ACC112 (cell line): ENCODE measurements around the gene PPP1R7.

Source experiments
- H2AFZ ChIP-seq: fragments of 200-600 bp; sonication (generic); one replicate; pipeline ENCODE4 v1.6.0; 2017; ENCODE audit warnings: antibody characterized with exemption, low read length; ENCODE audit not compliant: unreplicated experiment
- H3K27ac ChIP-seq: fragments of 200-600 bp; sonication (generic); 2 replicates; pipeline ENCODE4 v1.5.1; 2014; ENCODE audit warnings: low read depth, mild to moderate bottlenecking, antibody characterized with exemption, low read length, moderate library complexity
- H3K27me3 ChIP-seq: fragments of 200-600 bp; sonication (generic); 2 replicates; pipeline ENCODE4 v1.6.1; 2014; ENCODE audit warnings: mild to moderate bottlenecking, antibody characterized with exemption, low read length, moderate library complexity, mixed read lengths; ENCODE audit not compliant: insufficient read depth
- H3K36me3 ChIP-seq: fragments of 200-600 bp; sonication (generic); 2 replicates; pipeline ENCODE4 v1.6.1; 2016; ENCODE audit warnings: mild to moderate bottlenecking, antibody characterized with exemption, low read length, moderate library complexity, mixed read lengths; ENCODE audit not compliant: insufficient read depth
- H3K4me1 ChIP-seq: fragments of 200-600 bp; sonication (generic); one replicate; pipeline ENCODE4 v1.6.1; 2016; ENCODE audit warnings: low read length, mixed read lengths; ENCODE audit not compliant: insufficient read depth, unreplicated experiment, control insufficient read depth
- H3K4me3 ChIP-seq: fragments of 200-600 bp; sonication (generic); 2 replicates; pipeline ENCODE4 v1.5.1; 2014; ENCODE audit warnings: mild to moderate bottlenecking, low read depth, low read length
- H3K79me2 ChIP-seq: fragments of 200-600 bp; sonication (generic); one replicate; pipeline ENCODE4 v1.6.0; 2016; ENCODE audit warnings: low read length; ENCODE audit not compliant: control insufficient read depth, unreplicated experiment, insufficient read depth

PPP1R7 gene

GRCh38 chr2:241110607-241111439 is 39.4 kb upstream of the PPP1R7 start:
- H2AFZ ChIP-seq, result no peak overlapping the region
- H3K27me3 ChIP-seq, result no peaks in the 10 kb centered on the region
- no peaks in the 10 kb centered on the region for H3K36me3 ChIP-seq
- no peaks in the 10 kb centered on the region for H3K4me1 ChIP-seq
- H3K4me3 ChIP-seq, result no peak overlapping the region
- H3K79me2 ChIP-seq, result no peaks in the 10 kb centered on the region
- H3K27ac ChIP-seq, result no peak overlapping the region

DNA sequence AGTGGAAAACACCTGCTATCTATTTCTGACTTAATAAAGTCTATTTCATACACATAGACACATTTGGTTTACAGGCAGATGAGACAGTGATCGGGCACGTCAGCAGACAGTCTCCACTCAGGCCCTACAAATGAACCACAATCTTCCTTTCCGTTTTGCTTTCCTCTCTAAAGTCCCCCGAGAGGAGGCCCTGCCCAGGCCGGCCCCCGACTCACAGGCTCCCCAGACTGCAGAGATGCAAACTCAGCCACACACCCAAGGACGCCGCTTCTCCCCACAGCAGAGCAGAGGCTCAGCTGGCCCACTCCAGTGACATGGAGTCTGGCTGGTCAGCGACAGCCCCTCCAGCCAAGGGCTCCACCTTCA is 38.8 kb upstream of the PPP1R7 start:
- no peaks in the 10 kb centered on the region for H3K79me2 ChIP-seq
- no peak overlapping the region for H3K4me3 ChIP-seq
- no peaks in the 10 kb centered on the region for H3K27me3 ChIP-seq
- no peak overlapping the region for H2AFZ ChIP-seq
- no peaks in the 10 kb centered on the region for H3K36me3 ChIP-seq
- H3K4me1 ChIP-seq, result no peaks in the 10 kb centered on the region
- H3K27ac ChIP-seq, result no peak overlapping the region

- Histone ChIP-seq H3K4me1 (no peaks in the 10 kb centered on the region), H3K4me3 (no peak overlapping the region), H3K79me2 (no peaks in the 10 kb centered on the region), H3K27me3 (no peaks in the 10 kb centered on the region), H3K27ac (no peak overlapping the region), H3K36me3 (no peaks in the 10 kb centered on the region), H2AFZ (no peak overlapping the region)
Measured at GRCh38 chr2:241112046-241112445, 38.2 kb upstream of the PPP1R7 start.

- H3K27me3 ChIP-seq, result no peaks in the 10 kb centered on the region
- no peak overlapping the region for H3K4me3 ChIP-seq
- no peak overlapping the region for H3K27ac ChIP-seq
- H3K4me1 ChIP-seq, result no peaks in the 10 kb centered on the region
- no peak overlapping the region for H2AFZ ChIP-seq
- no peaks in the 10 kb centered on the region for H3K79me2 ChIP-seq
- H3K36me3 ChIP-seq, result no peaks in the 10 kb centered on the region
Measured at GRCh38 chr2:241112592-241112991, 37.7 kb upstream of the PPP1R7 start.

- no peaks in the 10 kb centered on the region for H3K4me1 ChIP-seq
- H3K4me3 ChIP-seq, result no peak overlapping the region
- H2AFZ ChIP-seq, result no peak overlapping the region
- H3K27me3 ChIP-seq, result no peaks in the 10 kb centered on the region
- no peaks in the 10 kb centered on the region for H3K79me2 ChIP-seq
- no peak overlapping the region for H3K27ac ChIP-seq
- no peaks in the 10 kb centered on the region for H3K36me3 ChIP-seq
Measured at GRCh38 chr2:241114836-241115235, 35.4 kb upstream of the PPP1R7 start.

GRCh38 chr2:241115361-241115760 is 34.9 kb upstream of the PPP1R7 start:
- no peaks in the 10 kb centered on the region for H3K36me3 ChIP-seq
- H3K27me3 ChIP-seq, result no peaks in the 10 kb centered on the region
- H3K27ac ChIP-seq, result no peak overlapping the region
- H3K4me3 ChIP-seq, result no peak overlapping the region
- no peaks in the 10 kb centered on the region for H3K4me1 ChIP-seq
- H3K79me2 ChIP-seq, result no peaks in the 10 kb centered on the region
- H2AFZ ChIP-seq, result no peak overlapping the region

GRCh38 chr2:241116606-241117560 is 33.4 kb upstream of the PPP1R7 start:
- Histone ChIP-seq H3K4me3 (no peak overlapping the region), H3K4me1 (no peaks in the 10 kb centered on the region), H3K36me3 (peaks cover 8% of the 10 kb centered on the region; the same call in 1 of the 2 replicates), H3K27me3 (no peaks in the 10 kb centered on the region), H3K27ac (no peak overlapping the region), H2AFZ (no peak overlapping the region), H3K79me2 (no peaks in the 10 kb centered on the region)

DNA sequence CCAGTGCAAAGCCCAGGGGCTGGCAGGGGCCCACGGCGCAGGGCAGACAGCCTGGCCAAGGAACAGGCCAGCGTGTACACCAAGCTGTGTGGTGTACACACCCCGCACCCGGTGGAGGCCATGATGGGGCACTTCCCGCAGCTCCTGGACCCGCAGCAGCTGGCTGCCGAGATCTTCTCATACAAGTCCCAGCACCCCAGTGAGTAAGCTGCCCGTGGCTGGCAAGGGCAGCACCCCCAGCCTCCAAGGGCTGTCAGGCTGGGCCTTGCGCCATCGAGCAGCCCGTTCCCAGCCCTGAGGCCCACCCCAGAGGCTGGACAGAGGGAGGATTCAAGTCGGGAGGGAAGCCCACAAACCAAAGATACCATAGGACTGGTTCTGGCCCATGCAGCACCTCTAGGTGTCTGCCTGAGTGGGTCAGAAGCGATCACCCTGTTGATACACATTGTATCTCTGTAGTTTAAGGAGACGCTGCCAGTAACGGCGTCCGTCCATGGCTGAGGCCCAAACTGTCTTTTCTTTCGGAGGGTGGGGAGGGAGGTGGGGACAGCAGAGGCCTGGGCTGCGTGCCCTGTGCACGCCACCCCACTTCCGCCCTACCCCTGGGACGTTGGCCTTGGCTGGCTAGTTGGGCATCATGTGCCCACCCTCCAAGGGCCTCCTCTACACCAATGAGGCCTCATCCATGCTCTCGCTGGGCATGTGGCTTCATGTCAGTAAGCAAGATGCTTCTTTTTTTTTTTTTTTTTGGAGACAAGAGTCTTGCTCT is 31.3 kb upstream of the PPP1R7 start:
- Histone ChIP-seq H3K4me1 (no peaks in the 10 kb centered on the region), H3K27me3 (no peaks in the 10 kb centered on the region), H3K79me2 (no peaks in the 10 kb centered on the region), H3K36me3 (peaks cover 8% of the 10 kb centered on the region; the same call in 1 of the 2 replicates), H2AFZ (no peak overlapping the region), H3K27ac (no peak overlapping the region), H3K4me3 (no peak overlapping the region)

GRCh38 chr2:241120440-241120839 is 29.8 kb upstream of the PPP1R7 start:
- no peaks in the 10 kb centered on the region for H3K79me2 ChIP-seq
- no peak overlapping the region for H3K27ac ChIP-seq

DNA sequence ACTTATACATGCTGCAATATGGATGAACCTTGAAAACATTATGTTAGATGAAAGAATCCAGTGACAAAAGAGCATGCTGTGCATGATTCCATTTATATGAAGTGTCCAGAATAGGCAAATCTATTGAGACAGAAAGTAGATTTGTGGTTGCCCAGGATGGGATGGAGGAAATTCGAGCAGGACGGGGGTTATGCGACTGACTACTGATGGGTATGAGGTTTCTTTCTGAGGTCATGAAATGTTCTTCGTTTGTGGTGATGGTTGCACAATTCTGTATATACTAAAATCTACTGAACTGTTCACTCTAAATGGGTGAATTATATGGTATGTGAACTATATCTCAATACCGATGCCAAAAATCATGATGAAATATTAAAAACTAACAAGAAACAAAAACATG is 29.3 kb upstream of the PPP1R7 start:
- H2AFZ ChIP-seq, result no peak overlapping the region
- H3K27me3 ChIP-seq, result no peaks in the 10 kb centered on the region
- no peaks in the 10 kb centered on the region for H3K4me1 ChIP-seq
- peaks cover 8% of the 10 kb centered on the region; the same call in 1 of the 2 replicates for H3K36me3 ChIP-seq
- H3K79me2 ChIP-seq, result no peaks in the 10 kb centered on the region
- H3K4me3 ChIP-seq, result no peak overlapping the region
- H3K27ac ChIP-seq, result no peak overlapping the region

More at GRCh38 chr2:241120440-241120839, 29.8 kb upstream of the PPP1R7 start:
- no peak overlapping the region for H2AFZ ChIP-seq
- H3K36me3 ChIP-seq, result peaks cover 8% of the 10 kb centered on the region; the same call in 1 of the 2 replicates
- H3K4me3 ChIP-seq, result no peak overlapping the region
- H3K27me3 ChIP-seq, result no peaks in the 10 kb centered on the region
- H3K4me1 ChIP-seq, result no peaks in the 10 kb centered on the region
